IMR-90 (cell line): Measurements from ENCODE around the gene TMED10. TPM values are rescaled to one million over a fixed set of nuclear protein-coding genes. Genes with fewer than 3 reads are reported as not detected.
"Not testable (repeated sequence)": the region's sequence is repeated elsewhere in the genome, so short reads cannot be mapped to it uniquely, and the experiment has no call there.

Experiments used
- ATAC-seq: fragments of 200-7000 bp; cut with Tn5 transposase; 2 replicates; pipeline ENCODE4 v1.9.1; 2020; ENCODE audit warnings: low read depth, mild to moderate bottlenecking, moderate library complexity
- BruUV-seq: library from RNA; stranded (reverse); fragments of 400-500 nt; replicated peaks from 2 replicates; lab custom pipeline; 2021; lab: Mats Ljungman, UMichigan
- CTCF ChIA-PET: fragments of 300-600 bp; formaldehyde crosslinking; extraction: SDS; loops from one replicate; lab custom pipeline; 2021; ENCODE audit warnings: antibody characterized with exemption; lab: Yijun Ruan, JAX
- POLR2A ChIA-PET: fragments of 300-600 bp; sonication (Branson Sonifier 250); formaldehyde crosslinking; loops from one replicate; lab custom pipeline; 2022; ENCODE audit warnings: antibody characterized with exemption; ENCODE audit not compliant: unreplicated experiment; lab: Charles Lee
- DNase-seq: peaks from one replicate; pipeline ENCODE4 v3.0.0; 2013
- H2AFZ ChIP-seq: replicated peaks from 2 replicates; pipeline ENCODE3; 2013; ENCODE audit warnings: low read length, mild to moderate bottlenecking; ENCODE audit not compliant: poor library complexity
- H2AK5ac ChIP-seq: 2 replicates; pipeline ENCODE4 v1.6.1; 2013; ENCODE audit warnings: low read depth, low read length, inconsistent platforms
- H2AK9ac ChIP-seq: replicated peaks from 2 replicates; pipeline ENCODE3; 2013; ENCODE audit warnings: mild to moderate bottlenecking, low read depth, low read length, moderate library complexity; ENCODE audit not compliant: poor library complexity
- H2BK120ac ChIP-seq: 2 replicates; pipeline ENCODE4 v1.6.1; 2013; ENCODE audit warnings: low read depth, low read length, inconsistent platforms
- H2BK15ac ChIP-seq: 3 replicates; pipeline ENCODE4 v1.6.1; 2013; ENCODE audit warnings: low read depth, low read length, inconsistent platforms
- H2BK20ac ChIP-seq: 2 replicates; pipeline ENCODE4 v1.6.1; 2013; ENCODE audit warnings: low read depth, mild to moderate bottlenecking, inconsistent platforms, low read length, moderate library complexity
- H2BK5ac ChIP-seq: 2 replicates; pipeline ENCODE4 v1.6.1; 2013; ENCODE audit warnings: mild to moderate bottlenecking, low read depth, low read length, inconsistent platforms; ENCODE audit not compliant: poor library complexity, severe bottlenecking
- H3K14ac ChIP-seq: replicated peaks from 2 replicates; pipeline ENCODE4 v1.6.1; 2013; ENCODE audit warnings: low read depth, low read length, inconsistent platforms
- H3K18ac ChIP-seq: 2 replicates; pipeline ENCODE4 v1.6.1; 2013; ENCODE audit warnings: low read depth, low read length, control low read depth
- H3K23ac ChIP-seq: 2 replicates; pipeline ENCODE4 v1.6.1; 2013; ENCODE audit warnings: low read depth, low read length, inconsistent platforms
- H3K27ac ChIP-seq: 2 replicates; pipeline ENCODE4 v1.5.1; 2013; ENCODE audit warnings: mild to moderate bottlenecking, control low read depth, low read length; ENCODE audit not compliant: insufficient read depth
- H3K27me3 ChIP-seq: 2 replicates; pipeline ENCODE4 v1.6.1; 2013; ENCODE audit warnings: low read length; ENCODE audit not compliant: control insufficient read depth, insufficient read depth
- H3K36me3 ChIP-seq: 2 replicates; pipeline ENCODE4 v1.6.1; 2013; ENCODE audit warnings: low read length, mixed read lengths; ENCODE audit not compliant: control insufficient read depth, insufficient read depth
- H3K4ac ChIP-seq: 2 replicates; pipeline ENCODE4 v1.6.1; 2013; ENCODE audit warnings: low read depth, low read length, inconsistent platforms
- H3K4me1 ChIP-seq: 2 replicates; pipeline ENCODE4 v1.6.1; 2013; ENCODE audit warnings: low read length, mixed read lengths; ENCODE audit not compliant: control insufficient read depth, insufficient read depth
- H3K4me2 ChIP-seq: 2 replicates; pipeline ENCODE4 v1.6.1; 2013; ENCODE audit warnings: low read depth, mild to moderate bottlenecking, control low read depth, low read length, moderate library complexity
- H3K4me3 ChIP-seq: 2 replicates; pipeline ENCODE4 v1.5.1; 2013; ENCODE audit warnings: low read depth, mild to moderate bottlenecking, control low read depth, low read length, moderate library complexity; ENCODE audit not compliant: insufficient read depth
- H3K56ac ChIP-seq: 2 replicates; pipeline ENCODE4 v1.6.1; 2013; ENCODE audit warnings: low read length, inconsistent platforms; ENCODE audit not compliant: insufficient read depth; ENCODE audit errors: extremely low read depth
- H3K79me1 ChIP-seq, 2 experiments: 2 replicates each; pipeline ENCODE4 v1.6.1; 2013; ENCODE audit warnings: low read length in 2 of 2, inconsistent platforms in 1 of 2, low read depth in 1 of 2
- H3K9ac ChIP-seq: 2 replicates; pipeline ENCODE4 v1.6.1; 2013; ENCODE audit warnings: low read depth, low read length, control low read depth
- H3K9me1 ChIP-seq: 2 replicates; pipeline ENCODE4 v1.6.1; 2013; ENCODE audit warnings: low read length, inconsistent platforms; ENCODE audit not compliant: insufficient read depth
- H3K9me3 ChIP-seq: 2 replicates; pipeline ENCODE4 v1.6.1; 2013; ENCODE audit warnings: low read length; ENCODE audit not compliant: control insufficient read depth, insufficient read depth
- H4K20me1 ChIP-seq: 2 replicates; pipeline ENCODE4 v1.6.1; 2013; ENCODE audit warnings: low read length, inconsistent platforms; ENCODE audit not compliant: insufficient read depth
- H4K5ac ChIP-seq: 2 replicates; pipeline ENCODE4 v1.6.1; 2013; ENCODE audit warnings: mild to moderate bottlenecking, low read depth, low read length, control low read depth
- H4K8ac ChIP-seq, 2 experiments: 2 replicates each; pipeline ENCODE4 v1.6.1; 2013; ENCODE audit warnings: low read depth in 2 of 2, low read length in 2 of 2, control low read depth in 1 of 2, inconsistent platforms in 1 of 2
- H4K91ac ChIP-seq: 2 replicates; pipeline ENCODE4 v1.6.1; 2013; ENCODE audit warnings: low read depth, low read length, inconsistent platforms; ENCODE audit not compliant: insufficient read depth
- WGBS, 2 experiments: methylation state at CpG; one replicate each; pipeline versions ENCODE4 v1.1.5 to v1.1.7; 2013; ENCODE audit warnings: missing lambda C conversion rate in 2 of 2; ENCODE audit not compliant: insufficient read length in 1 of 2; ENCODE audit errors: extremely low coverage in 2 of 2; 5-methylcytosine and 5-hydroxymethylcytosine counted together
- dilution Hi-C: fragments of 300-500 bp; cut with HindIII; formaldehyde crosslinking; loops from one replicate; pipeline ENCODE4 v1.14.3; 2018; ENCODE audit warnings: low sequenced_read_pairs; ENCODE audit not compliant: unreplicated experiment
- in situ Hi-C: fragments of 300-500 bp; cut with MboI; formaldehyde crosslinking; loops from 3 replicates; pipeline ENCODE4 v1.14.3; 2019; ENCODE audit warnings: low sequenced_read_pairs, inconsistent platforms, mixed read lengths
- intact Hi-C: fragments of 100-400 bp; cut with micrococcal nuclease; formaldehyde crosslinking; loops from 2 replicates; pipeline ENCODE4 v1.10.0; 2022
- polyA plus RNA-seq, 3 experiments: library from polyadenylated mRNA; depleted of rRNA; stranded (reverse); fragments of >200 nt; gene quantifications; 2 replicates each; pipeline ENCODE4 v1.2.3, GENCODE V29; 2012; ENCODE audit warnings: low replicate concordance in 1 of 3
- total RNA-seq: library from RNA; depleted of rRNA; stranded (reverse); fragments of >200 nt; gene quantifications from 2 replicates; pipeline ENCODE4 v1.2.3, GENCODE V29; 2012

Gene TMED10
- total and polyA plus RNA-seq, 2 of the 4 experiments (the other 2 are of a cell fraction): 254 to 441 TPM

DNA sequence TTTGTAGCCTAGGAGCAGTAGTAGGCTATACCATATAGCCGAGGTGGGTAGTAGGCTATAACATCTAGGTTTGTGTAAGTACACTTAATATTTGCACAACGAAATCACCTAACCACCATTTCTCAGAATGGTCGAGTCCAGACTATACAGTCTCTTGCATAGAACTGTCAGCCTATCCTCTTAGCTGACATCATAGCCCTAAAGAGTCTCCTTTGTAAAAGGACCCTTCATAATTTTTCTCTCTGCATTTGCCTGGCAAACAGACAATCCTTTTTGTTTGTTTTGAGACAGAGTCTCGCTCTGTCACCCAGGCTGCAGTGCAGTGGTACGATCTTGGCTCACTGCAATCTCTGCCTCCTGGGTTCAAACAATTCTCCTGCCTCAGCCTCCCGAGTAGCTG is 25.8 kb downstream of the TMED10 start:
- H2AK5ac ChIP-seq, POLR2A ChIA-PET, H3K9ac ChIP-seq, H3K23ac ChIP-seq, H2BK5ac ChIP-seq, DNase-seq, H3K4me1 ChIP-seq, in situ Hi-C loops, H2BK15ac ChIP-seq, H3K9me3 ChIP-seq, H3K4me2 ChIP-seq, H4K8ac ChIP-seq, H4K91ac ChIP-seq, ATAC-seq, H3K56ac ChIP-seq, H2AFZ ChIP-seq, BruUV-seq, dilution Hi-C loops, H3K4me3 ChIP-seq, H2AK9ac ChIP-seq, H2BK20ac ChIP-seq, H4K5ac ChIP-seq, CTCF ChIA-PET, H3K4ac ChIP-seq, H3K14ac ChIP-seq, intact Hi-C loops, H3K27ac ChIP-seq, H3K27me3 ChIP-seq, H3K18ac ChIP-seq, H3K36me3 ChIP-seq, H3K9me1 ChIP-seq, H2BK120ac ChIP-seq: not testable (repeated sequence)
- Histone ChIP-seq H3K79me1 (peaks cover 23 to 62% of the 10 kb centered on the region in 2 experiments), H4K20me1 (peaks cover 11% of the 10 kb centered on the region; the same call in 1 of the 2 replicates)
- no CpG with 5 or more reads among the region's 6 CpGs for WGBS, 2 experiments
